Measurements from ENCODE around the gene MYO7A.

DNA sequence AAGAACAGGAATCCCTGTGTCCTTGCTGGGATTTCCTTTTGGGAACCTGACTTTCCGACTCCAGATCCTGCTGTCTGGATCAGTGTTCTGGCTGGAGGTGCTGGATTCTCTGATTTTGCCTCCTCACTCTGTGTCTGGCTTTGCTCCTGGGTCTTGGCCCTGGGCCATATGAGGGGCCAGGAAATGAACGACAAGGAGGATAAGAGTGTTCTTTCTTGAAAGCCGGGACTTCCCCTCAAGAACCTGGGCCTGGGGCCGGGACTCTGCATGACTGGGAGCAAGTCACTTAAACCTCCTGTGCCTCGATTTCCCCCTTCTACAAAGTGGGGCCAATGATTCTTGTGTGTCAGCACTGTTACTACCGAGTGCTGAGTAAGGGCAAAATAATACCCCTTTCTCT is 2.9 kb upstream of the MYO7A start:
- TF ChIP-seq, protein P1, sequence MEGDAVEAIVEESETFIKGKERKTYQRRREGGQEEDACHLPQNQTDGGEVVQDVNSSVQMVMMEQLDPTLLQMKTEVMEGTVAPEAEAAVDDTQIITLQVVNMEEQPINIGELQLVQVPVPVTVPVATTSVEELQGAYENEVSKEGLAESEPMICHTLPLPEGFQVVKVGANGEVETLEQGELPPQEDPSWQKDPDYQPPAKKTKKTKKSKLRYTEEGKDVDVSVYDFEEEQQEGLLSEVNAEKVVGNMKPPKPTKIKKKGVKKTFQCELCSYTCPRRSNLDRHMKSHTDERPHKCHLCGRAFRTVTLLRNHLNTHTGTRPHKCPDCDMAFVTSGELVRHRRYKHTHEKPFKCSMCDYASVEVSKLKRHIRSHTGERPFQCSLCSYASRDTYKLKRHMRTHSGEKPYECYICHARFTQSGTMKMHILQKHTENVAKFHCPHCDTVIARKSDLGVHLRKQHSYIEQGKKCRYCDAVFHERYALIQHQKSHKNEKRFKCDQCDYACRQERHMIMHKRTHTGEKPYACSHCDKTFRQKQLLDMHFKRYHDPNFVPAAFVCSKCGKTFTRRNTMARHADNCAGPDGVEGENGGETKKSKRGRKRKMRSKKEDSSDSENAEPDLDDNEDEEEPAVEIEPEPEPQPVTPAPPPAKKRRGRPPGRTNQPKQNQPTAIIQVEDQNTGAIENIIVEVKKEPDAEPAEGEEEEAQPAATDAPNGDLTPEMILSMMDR (IDR thresholded peaks at IDR 0.05): no peak
- TF ChIP-seq POLR2A (IDR thresholded peaks at IDR 0.05): no peak
